A673 (cell line): Measurements from ENCODE around the gene HOMER2. TPM values are rescaled to one million over a fixed set of nuclear protein-coding genes. Genes with fewer than 3 reads are reported as not detected.

Experiments used
- BruUV-seq: library from RNA; stranded (reverse); fragments of 400-500 nt; replicated peaks from 2 replicates; lab custom pipeline; 2021; lab: Mats Ljungman, UMichigan
- CTCF ChIA-PET: fragments of 300-600 bp; sonication (Branson Sonifier 250); formaldehyde crosslinking; loops from one replicate; lab custom pipeline; 2022; ENCODE audit warnings: antibody characterized with exemption; lab: Charles Lee
- POLR2A ChIA-PET: fragments of 300-600 bp; sonication (Branson Sonifier 250); formaldehyde crosslinking; loops from one replicate; lab custom pipeline; 2022; ENCODE audit warnings: antibody characterized with exemption; ENCODE audit not compliant: low non-redundant PET; lab: Charles Lee
- DNase-seq: peaks from one replicate; pipeline ENCODE4 v3.0.0-alpha.2; 2015; ENCODE audit warnings: low spot score
- H3K27ac ChIP-seq: fragments of 200-600 bp; sonication (generic); 2 replicates; pipeline ENCODE4 v1.5.1; 2016; ENCODE audit warnings: mixed run types, low read depth, mild to moderate bottlenecking, mixed read lengths, antibody characterized with exemption, low read length; ENCODE audit not compliant: poor library complexity, severe bottlenecking
- H3K27me3 ChIP-seq: fragments of 200-600 bp; sonication (generic); replicated peaks from 2 replicates; pipeline ENCODE4 v1.6.1; 2017; ENCODE audit warnings: mixed run types, low read depth, mild to moderate bottlenecking, mixed read lengths, antibody characterized with exemption, low read length; ENCODE audit not compliant: insufficient read depth, poor library complexity
- H3K36me3 ChIP-seq: fragments of 200-600 bp; sonication (generic); 2 replicates; pipeline ENCODE4 v1.6.1; 2016; ENCODE audit warnings: mixed run types, mild to moderate bottlenecking, mixed read lengths, antibody characterized with exemption, low read length; ENCODE audit not compliant: insufficient read depth, poor library complexity, severe bottlenecking
- H3K4me1 ChIP-seq: fragments of 200-600 bp; sonication (generic); 2 replicates; pipeline ENCODE4 v1.6.1; 2017; ENCODE audit warnings: mixed run types, mild to moderate bottlenecking, mixed read lengths, antibody characterized with exemption, low read length; ENCODE audit not compliant: insufficient read depth, poor library complexity, severe bottlenecking
- H3K4me3 ChIP-seq: fragments of 200-600 bp; sonication (generic); 2 replicates; pipeline ENCODE4 v1.5.1; 2016; ENCODE audit warnings: low read depth, mixed run types, mild to moderate bottlenecking, mixed read lengths, low read length; ENCODE audit not compliant: poor library complexity, severe bottlenecking
- H3K9me3 ChIP-seq: fragments of 200-600 bp; sonication (generic); 2 replicates; pipeline ENCODE4 v1.6.1; 2016; ENCODE audit warnings: mixed run types, low read depth, mild to moderate bottlenecking, mixed read lengths, antibody characterized with exemption, low read length; ENCODE audit not compliant: poor library complexity, severe bottlenecking
- EZH2 ChIP-seq: fragments of 200-600 bp; sonication (generic); IDR thresholded peaks from 2 replicates; pipeline ENCODE4 v1.6.1; 2017; ENCODE audit warnings: borderline replicate concordance, low read depth, mild to moderate bottlenecking, mixed read lengths, antibody characterized with exemption, low read length; ENCODE audit not compliant: poor library complexity, severe bottlenecking
- intact Hi-C: fragments of 100-400 bp; cut with micrococcal nuclease; formaldehyde crosslinking; loops from one replicate; pipeline ENCODE4 v1.10.0; 2022; ENCODE audit not compliant: unreplicated experiment
- total RNA-seq: library from RNA; stranded (reverse); gene quantifications from 2 replicates; pipeline ENCODE4 v1.2.3, GENCODE V29; 2021
- TF ChIP-seq, protein P1 (sequence below): fragments of 300-800, 200-600 bp; sonication (generic); conservative IDR thresholded peaks from 2 replicates; pipeline ENCODE4 v1.5.1; 2017; ENCODE audit warnings: low read depth, mild to moderate bottlenecking, antibody characterized with exemption, low read length, moderate library complexity, mixed read lengths

HOMER2 gene
- total RNA-seq, 1 experiment from 2014 or later, result 6.7 TPM

DNA sequence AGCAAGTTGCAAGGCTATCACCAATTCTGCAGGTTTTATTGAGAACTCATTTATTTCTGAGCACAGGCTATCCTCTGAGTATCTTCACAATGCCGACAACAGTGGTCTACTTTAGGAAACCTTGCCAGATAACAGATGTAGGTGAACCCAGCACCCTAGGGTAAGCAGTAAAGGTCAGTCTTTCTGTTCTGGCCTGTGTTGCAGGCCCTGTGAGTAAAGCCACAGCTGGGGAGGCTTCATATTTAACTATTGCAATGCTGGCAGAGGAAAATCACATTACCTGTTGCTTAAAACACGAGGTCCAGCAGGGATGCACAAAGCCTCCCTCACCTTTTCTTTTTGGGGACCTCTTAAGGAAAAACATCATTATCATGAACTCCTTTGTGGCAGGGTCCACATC lies 87.6 kb downstream of the HOMER2 start:
- no peak for DNase-seq
- BruUV-seq, result no TSS peak
- CTCF ChIA-PET, result no interaction called here

DNA sequence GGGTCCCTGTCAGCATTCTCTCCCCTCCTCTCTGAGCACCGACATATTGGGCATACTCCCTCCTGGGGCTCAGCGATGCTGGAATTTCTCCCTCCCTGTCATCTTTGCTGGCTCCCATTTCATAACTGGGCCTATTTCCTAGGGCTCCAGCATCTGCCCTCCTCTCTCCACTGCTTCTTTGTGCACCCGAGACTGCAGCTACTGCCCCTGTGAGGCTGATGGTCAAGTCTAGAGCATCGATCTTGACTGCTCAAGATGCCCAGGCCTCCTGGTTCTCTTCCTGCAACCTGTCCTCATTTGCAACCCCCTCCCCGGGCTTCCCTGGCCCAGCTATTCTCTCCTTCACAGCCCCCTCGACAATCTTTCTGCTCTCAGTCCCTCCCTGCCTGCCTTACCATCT lies 89.6 kb downstream of the HOMER2 start:
- ChIA-PET CTCF (no interaction called here), POLR2A (no interaction called here)
- Histone ChIP-seq H3K4me3 (no peak overlapping the region), H3K27ac (no peak overlapping the region), H3K9me3 (no peaks in the 10 kb centered on the region), H3K4me1 (no peaks in the 10 kb centered on the region), H3K27me3 (no peaks in the 10 kb centered on the region), H3K36me3 (no peaks in the 10 kb centered on the region)
- BruUV-seq, result no TSS peak
- no peak for DNase-seq
- intact Hi-C loops, result no loop called here
- TF ChIP-seq, protein P1, sequence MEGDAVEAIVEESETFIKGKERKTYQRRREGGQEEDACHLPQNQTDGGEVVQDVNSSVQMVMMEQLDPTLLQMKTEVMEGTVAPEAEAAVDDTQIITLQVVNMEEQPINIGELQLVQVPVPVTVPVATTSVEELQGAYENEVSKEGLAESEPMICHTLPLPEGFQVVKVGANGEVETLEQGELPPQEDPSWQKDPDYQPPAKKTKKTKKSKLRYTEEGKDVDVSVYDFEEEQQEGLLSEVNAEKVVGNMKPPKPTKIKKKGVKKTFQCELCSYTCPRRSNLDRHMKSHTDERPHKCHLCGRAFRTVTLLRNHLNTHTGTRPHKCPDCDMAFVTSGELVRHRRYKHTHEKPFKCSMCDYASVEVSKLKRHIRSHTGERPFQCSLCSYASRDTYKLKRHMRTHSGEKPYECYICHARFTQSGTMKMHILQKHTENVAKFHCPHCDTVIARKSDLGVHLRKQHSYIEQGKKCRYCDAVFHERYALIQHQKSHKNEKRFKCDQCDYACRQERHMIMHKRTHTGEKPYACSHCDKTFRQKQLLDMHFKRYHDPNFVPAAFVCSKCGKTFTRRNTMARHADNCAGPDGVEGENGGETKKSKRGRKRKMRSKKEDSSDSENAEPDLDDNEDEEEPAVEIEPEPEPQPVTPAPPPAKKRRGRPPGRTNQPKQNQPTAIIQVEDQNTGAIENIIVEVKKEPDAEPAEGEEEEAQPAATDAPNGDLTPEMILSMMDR, result no peak
- TF ChIP-seq EZH2, result no peak

More for the DNA sequence above, 87.6 kb downstream of the HOMER2 start:
- Histone ChIP-seq H3K4me1 (no peaks in the 10 kb centered on the region), H3K27ac (no peak overlapping the region), H3K9me3 (no peaks in the 10 kb centered on the region), H3K27me3 (no peaks in the 10 kb centered on the region), H3K4me3 (no peak overlapping the region), H3K36me3 (no peaks in the 10 kb centered on the region)
- POLR2A ChIA-PET, result no interaction called here
- intact Hi-C loops, result no loop called here
- TF ChIP-seq, protein P1, result no peak
- TF ChIP-seq EZH2, result no peak

DNA sequence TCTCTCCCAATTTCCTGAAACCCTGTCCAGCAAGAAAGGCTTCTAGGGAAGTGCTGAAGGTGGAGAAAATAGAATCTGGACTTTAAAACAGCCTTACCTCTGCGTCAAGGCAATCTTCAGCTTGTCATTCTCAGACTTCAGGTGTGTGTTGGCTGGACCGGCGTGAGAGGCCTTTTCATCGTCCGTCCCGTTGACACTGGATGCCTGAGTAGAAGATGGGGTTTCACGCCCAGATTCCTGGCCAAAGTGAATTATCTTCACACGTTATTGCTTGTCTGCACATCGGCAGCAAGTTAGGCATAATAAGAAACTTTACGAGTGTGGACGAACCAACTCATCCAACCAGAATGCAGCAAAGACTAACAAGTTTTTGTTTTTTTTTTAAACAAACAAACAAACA lies 93.6 kb downstream of the HOMER2 start:
- POLR2A ChIA-PET, result no interaction called here

More for the DNA sequence above, 93.6 kb downstream of the HOMER2 start:
- no TSS peak for BruUV-seq
- no peaks in the 10 kb centered on the region for H3K36me3 ChIP-seq
- no peaks in the 10 kb centered on the region for H3K27me3 ChIP-seq
- intact Hi-C loops, result no loop called here
- no peak overlapping the region for H3K4me3 ChIP-seq
- TF ChIP-seq EZH2, result no peak
- TF ChIP-seq, protein P1, result no peak
- no peaks in the 10 kb centered on the region for H3K9me3 ChIP-seq
- CTCF ChIA-PET, result no interaction called here
- DNase-seq, result no peak
- no peaks in the 10 kb centered on the region for H3K4me1 ChIP-seq
- no peak overlapping the region for H3K27ac ChIP-seq
